ENCODE data around the gene TMEM123. TPM values are rescaled to one million over a fixed set of nuclear protein-coding genes. Genes with fewer than 3 reads are reported as not detected.

Gene TMEM123
- total RNA-seq, 1 experiment from 2014 or later = 263 TPM

DNA sequence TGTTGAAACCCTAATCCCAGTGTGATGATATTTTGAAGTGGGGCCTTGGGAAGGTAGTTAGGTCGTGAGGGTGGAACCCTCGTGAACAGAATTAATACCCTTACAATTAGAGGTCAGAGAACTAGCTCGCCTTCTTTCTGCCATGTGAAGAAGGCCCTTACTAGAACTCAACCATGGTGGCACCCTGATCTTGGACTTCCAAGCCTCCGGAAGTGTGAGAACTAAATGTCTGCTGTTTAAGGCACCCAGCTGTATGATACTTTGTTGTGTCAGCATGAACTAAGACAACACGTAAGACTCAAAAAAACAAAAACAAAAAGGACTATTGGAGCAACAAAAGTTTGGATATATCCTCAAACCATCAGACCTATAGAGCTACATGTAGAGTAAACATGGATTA, 52.0 kb downstream of the TMEM123 start:
- H3K27me3 ChIP-seq (replicated peaks) = no peaks in the 10 kb centered on the region
- DNase-seq (ENCODE audit: low read depth in 1 of 2, low spot score in 2 of 2) = no peak
- H3K36me3 ChIP-seq = peaks cover 44% of the 10 kb centered on the region
- no peak overlapping the region for H3K4me3 ChIP-seq
- H3K4me1 ChIP-seq (replicated peaks) = peaks cover 6% of the 10 kb centered on the region; the same call in 1 of the 2 replicates
- H3K27ac ChIP-seq = no peak overlapping the region
- no peaks in the 10 kb centered on the region for H3K9me3 ChIP-seq (replicated peaks)

DNA sequence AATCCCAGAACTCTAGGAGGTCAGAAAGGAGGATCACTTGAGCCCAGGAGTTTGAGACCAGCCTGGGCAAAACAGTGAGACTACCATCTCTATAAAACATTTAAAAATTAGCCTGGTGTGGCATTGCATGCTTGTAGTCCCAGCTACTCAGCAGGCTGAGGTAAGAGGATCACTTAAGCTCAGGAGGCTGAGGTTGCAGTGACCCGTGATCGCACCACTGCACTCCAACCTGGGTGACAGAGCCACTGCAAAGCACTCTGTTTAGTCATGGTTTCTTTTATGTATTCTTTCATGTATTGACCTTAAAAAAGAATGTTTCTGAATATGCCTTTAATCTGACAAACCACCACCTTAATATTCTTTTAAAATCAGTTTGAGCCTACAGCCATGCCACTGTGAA, 53.4 kb downstream of the TMEM123 start:
- Histone ChIP-seq H3K36me3 (peaks cover 50% of the 10 kb centered on the region), H3K27me3 (replicated peaks) (no peaks in the 10 kb centered on the region), H3K4me3 (no peak overlapping the region), H3K27ac (no peak overlapping the region), H3K4me1 (replicated peaks) (peaks cover 6% of the 10 kb centered on the region; the same call in 1 of the 2 replicates), H3K9me3 (replicated peaks) (no peaks in the 10 kb centered on the region)
- no peak for DNase-seq (ENCODE audit: low read depth in 1 of 2, low spot score in 2 of 2)

DNA sequence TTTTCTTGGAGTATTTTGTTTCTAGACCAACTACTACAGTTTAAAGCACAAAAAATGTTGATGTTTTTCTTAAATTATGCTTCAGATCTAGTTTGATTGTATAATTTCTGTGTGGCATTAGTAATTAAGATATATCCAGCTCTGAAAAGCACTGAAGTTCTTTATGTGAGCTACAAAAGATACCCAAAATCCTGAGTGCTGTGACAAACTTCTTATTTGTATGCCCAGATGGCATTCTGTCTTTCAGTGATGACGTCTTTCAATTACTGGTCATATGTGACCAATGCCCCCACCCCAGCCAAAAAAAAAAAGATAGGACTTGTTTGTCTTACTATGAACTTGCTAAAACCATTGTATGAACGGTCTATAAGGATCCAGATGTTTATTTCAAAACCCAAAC, 54.3 kb downstream of the TMEM123 start:
- no peak overlapping the region for H3K27ac ChIP-seq
- no peak overlapping the region for H3K4me3 ChIP-seq
- no peak for DNase-seq (ENCODE audit: low read depth in 1 of 2, low spot score in 2 of 2)
- no peaks in the 10 kb centered on the region for H3K27me3 ChIP-seq (replicated peaks)
- H3K36me3 ChIP-seq = peaks cover 55% of the 10 kb centered on the region
- no peaks in the 10 kb centered on the region for H3K9me3 ChIP-seq (replicated peaks)
- peaks cover 6% of the 10 kb centered on the region; the same call in 1 of the 2 replicates for H3K4me1 ChIP-seq (replicated peaks)

DNA sequence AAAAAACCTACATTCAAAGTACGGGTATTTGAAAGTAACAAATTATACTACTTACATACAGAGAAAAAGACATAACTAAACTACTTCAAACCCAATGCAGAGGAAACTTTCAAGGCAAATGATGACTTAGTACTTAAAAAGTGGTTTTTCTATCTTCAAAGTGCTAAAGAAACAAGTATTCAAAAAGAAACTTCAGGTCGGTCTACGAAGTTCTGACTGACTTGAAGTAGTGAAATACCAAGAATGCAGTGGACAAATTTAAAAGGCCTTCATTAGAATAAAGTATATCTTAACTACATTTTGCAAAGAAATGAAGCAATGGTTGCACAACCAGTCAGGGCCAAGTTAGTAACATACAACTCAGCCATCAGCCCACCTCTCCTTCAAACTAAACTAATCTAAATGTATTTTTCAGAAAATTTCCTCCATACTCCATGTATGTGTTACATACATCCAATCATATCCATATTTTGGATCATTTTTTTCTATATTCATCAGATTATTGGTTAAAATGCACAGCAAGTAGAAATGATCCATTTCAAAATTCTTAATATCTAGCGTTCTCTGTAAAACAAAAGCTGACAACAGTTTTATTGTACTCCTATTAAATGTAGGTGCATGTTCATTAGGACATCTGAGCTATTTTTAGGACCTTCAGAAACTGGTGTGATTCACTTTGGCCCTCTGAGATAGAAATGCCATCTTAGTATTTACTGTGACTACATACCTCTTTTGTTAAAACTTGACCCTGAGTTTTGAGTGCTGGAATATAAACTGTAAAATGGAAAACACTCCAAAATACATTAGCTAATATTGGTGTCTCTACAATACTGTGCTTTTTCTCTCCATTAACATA, 55.6 kb downstream of the TMEM123 start:
- Histone ChIP-seq H3K27me3 (replicated peaks) (no peaks in the 10 kb centered on the region), H3K27ac (no peak overlapping the region), H3K4me1 (replicated peaks) (peaks cover 6% of the 10 kb centered on the region; the same call in 1 of the 2 replicates), H3K4me3 (no peak overlapping the region), H3K36me3 (peaks cover 60% of the 10 kb centered on the region), H3K9me3 (replicated peaks) (no peaks in the 10 kb centered on the region)
- no peak for DNase-seq (ENCODE audit: low read depth in 1 of 2, low spot score in 2 of 2)

DNA sequence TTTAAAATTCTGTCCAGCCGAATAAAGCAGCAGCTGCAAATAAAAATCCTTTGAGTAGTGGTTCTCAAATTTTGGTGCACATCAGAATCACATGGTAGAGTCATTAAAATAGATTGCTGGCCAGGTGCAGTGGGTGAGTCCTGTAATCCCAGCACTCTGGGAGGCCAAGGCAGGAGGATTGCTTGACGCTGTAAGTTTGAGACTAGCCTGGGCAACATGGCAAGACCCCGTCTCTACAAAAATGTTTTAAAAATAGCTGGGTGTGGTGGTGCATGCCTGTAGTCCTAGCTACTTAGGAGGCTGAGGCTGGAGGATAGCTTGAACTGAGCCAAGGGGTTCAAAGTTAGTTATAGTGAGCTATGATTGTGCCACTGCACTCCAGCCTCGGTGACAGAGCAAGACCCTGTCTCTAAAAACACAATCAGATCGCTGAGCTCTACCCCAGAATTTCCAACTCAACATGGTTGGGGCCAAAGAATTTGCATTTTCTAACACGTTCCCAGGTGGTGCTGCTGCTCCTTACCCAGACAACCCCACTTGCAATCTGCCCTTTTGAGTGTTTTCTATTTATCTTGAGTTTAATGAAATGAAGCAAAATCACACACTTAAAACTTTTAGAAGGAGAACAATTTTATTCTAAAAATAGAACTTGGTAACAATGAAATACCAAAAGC, 56.7 kb downstream of the TMEM123 start:
- DNase-seq (ENCODE audit: low read depth in 1 of 2, low spot score in 2 of 2) = no peak
- Histone ChIP-seq H3K27me3 (replicated peaks) (no peaks in the 10 kb centered on the region), H3K27ac (no peak overlapping the region), H3K4me3 (no peak overlapping the region), H3K36me3 (peaks cover 64% of the 10 kb centered on the region), H3K9me3 (replicated peaks) (no peaks in the 10 kb centered on the region), H3K4me1 (replicated peaks) (peaks cover 6% of the 10 kb centered on the region)

DNA sequence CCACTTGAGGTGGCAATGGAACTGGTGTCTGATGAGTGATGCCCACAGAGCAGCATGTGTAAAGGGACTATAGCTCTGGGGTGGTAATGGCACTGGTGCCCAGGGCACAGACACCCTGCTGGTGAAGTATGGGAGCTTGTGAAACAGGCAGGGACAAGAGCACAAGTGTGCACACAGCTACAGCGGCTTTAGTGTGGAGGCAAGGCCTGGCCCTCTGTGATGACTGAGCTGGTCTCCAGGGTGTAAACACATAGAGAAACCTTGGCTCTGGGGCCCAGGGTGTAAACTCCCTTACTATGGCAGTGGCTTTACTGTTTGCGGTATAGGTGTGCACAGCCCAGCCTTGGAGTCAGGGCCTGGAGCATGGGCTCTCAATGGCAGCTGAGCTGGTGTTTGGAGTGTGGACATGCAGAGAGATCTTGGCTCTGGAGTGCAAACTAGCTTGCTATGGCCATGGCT, 59.3 kb downstream of the TMEM123 start:
- Histone ChIP-seq H3K9me3 (replicated peaks) (no peaks in the 10 kb centered on the region), H3K4me3 (no peak overlapping the region), H3K36me3 (peaks cover 53% of the 10 kb centered on the region), H3K27ac (no peak overlapping the region), H3K27me3 (replicated peaks) (no peaks in the 10 kb centered on the region), H3K4me1 (replicated peaks) (peaks cover 6% of the 10 kb centered on the region)
- DNase-seq (ENCODE audit: low read depth in 1 of 2, low spot score in 2 of 2) = no peak

DNA sequence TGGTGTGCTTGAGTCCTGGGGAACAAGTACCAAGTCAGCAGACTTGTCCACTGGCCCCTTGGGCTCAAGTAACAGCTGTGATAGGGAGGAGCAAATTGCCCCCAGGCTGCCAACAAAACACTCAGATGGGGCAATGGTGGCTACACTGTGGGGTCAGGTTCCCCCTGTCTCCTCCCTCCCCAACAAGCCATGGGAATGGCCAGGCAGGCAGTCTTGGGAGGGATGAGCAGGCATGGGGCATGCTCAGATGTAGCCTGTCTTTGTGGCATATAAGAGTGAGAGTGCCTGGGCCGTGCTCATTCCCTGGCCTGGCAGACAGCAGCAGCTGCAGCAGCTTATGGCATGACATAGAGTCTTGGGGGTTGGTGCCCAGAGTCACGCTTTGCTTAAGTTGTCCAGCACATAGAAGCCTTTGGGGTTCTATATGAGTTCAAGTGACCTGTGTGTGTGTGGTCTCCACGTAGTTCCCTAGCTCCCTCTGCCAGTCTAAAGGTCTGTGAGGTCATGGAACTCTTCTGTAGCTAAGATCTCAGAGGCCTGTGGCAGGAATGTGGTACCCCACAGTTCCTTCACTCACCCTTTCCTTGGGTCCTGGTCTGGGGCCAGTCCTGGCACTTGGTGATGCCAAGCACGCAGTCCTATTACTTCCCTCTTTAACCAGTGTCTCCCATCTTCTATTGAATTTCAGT, 60.9 kb downstream of the TMEM123 start:
- no peaks in the 10 kb centered on the region for H3K9me3 ChIP-seq (replicated peaks)
- DNase-seq (ENCODE audit: low read depth in 1 of 2, low spot score in 2 of 2) = no peak
- H3K27me3 ChIP-seq (replicated peaks) = no peaks in the 10 kb centered on the region
- peaks cover under 1% of the 10 kb centered on the region for H3K4me1 ChIP-seq (replicated peaks)
- H3K36me3 ChIP-seq = peaks cover 49% of the 10 kb centered on the region
- no peak overlapping the region for H3K27ac ChIP-seq
- H3K4me3 ChIP-seq = no peak overlapping the region

DNA sequence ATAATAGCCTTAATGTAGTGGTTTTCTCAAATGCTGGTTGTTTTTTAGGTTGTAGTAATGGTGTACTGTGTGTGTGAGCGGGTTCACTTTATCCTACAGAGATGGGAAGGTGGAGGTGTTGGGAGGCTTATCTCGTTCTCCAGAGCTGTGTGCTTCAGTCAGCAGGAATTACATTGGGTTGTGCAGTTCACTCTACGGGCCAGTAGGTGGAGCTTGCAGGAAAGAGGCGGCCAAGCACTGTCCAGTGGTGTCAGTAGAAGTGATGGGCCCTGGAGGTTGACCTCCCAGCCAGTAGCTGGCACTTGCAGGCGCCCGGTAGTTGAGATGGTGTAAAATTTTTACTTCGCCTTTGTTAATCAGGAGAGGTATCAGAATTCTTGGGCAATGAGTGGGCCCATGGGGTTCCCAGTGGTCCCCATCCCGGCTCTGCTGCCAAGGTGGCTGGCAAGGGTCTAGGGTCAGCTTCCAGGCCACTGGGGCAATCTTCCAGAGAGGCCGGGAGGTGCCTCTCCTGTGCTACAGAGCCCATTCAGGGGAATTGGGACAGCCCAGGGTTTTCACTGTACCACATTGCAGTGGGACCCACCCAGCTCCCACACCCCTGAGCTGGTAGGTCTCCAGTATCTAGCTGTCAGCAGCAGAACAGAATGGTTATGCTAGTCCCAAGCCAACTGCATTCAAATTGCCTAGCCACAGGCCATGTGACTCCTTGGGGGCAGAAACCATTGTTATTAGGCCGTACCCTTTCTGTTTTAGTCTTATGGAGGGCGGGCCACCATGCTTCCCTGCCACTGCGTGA, 61.7 kb downstream of the TMEM123 start:
- no peak overlapping the region for H3K4me3 ChIP-seq
- peak; percentile 34 to 57 for DNase-seq (ENCODE audit: low read depth in 1 of 2, low spot score in 2 of 2)
- no peaks in the 10 kb centered on the region for H3K9me3 ChIP-seq (replicated peaks)
- H3K4me1 ChIP-seq (replicated peaks) = no peaks in the 10 kb centered on the region; the same call in 1 of the 2 replicates
- H3K27ac ChIP-seq = no peak overlapping the region
- H3K36me3 ChIP-seq = peaks cover 47% of the 10 kb centered on the region
- H3K27me3 ChIP-seq (replicated peaks) = no peaks in the 10 kb centered on the region

DNA sequence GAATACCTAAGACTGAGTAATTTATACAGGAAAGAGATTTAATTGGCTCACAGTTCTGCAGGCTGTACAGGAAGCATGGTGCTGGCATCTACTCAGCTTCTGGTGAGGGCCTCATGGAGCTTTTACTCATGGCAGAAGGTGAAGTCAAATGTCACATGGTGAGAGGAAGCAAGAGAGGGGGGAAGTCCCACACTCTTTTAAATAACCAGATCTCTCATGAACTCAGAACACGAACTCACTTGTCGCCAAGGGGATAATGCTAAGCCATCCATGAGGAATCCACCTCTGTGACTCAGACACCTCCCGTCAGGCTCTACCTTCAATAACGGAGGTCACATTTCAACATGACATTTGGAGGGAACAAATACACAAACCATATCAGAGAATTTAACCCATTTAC, 63.3 kb downstream of the TMEM123 start:
- DNase-seq (ENCODE audit: low read depth in 1 of 2, low spot score in 2 of 2) = no peak
- Histone ChIP-seq H3K27ac (no peak overlapping the region), H3K27me3 (replicated peaks) (no peaks in the 10 kb centered on the region), H3K36me3 (peaks cover 39% of the 10 kb centered on the region), H3K4me3 (no peak overlapping the region), H3K4me1 (replicated peaks) (no peaks in the 10 kb centered on the region; the same call in 1 of the 2 replicates), H3K9me3 (replicated peaks) (no peaks in the 10 kb centered on the region)

DNA sequence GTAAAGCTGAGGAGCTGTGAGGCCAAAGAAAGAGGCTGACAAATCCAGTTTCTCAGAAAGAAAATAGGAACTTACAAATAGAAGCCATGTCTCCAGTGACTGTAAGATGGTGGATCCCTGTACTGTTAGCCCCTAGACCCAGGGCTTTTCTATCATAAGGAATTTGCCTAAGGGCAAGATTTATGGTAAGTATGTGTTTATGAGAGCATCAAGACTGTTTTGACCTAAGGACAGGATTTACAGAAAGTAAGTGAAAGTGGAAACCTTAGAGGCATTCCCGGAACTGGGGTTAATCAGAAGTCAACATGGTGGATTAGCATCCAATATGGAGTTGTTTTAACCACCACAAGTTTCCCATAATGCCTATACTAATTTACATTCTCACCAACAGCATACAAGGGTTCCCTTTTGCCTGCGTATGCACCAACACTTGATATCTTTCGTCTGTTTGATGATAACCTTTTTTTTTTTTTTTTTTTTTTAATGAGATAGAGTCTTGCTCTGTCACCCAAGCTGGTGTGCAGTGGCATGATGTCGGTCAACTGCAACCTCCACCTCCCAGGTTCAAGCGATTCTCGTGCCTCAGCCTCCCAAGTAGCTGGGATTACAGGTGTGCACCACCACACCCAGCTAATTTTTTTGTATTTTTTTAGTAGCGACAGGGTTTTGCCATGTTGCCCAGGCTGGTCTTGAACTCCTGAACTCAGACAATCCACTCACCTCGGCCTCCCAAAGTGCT, 65.4 kb downstream of the TMEM123 start:
- H3K4me1 ChIP-seq (replicated peaks) = no peaks in the 10 kb centered on the region; the same call in 1 of the 2 replicates
- peaks cover 30% of the 10 kb centered on the region for H3K36me3 ChIP-seq
- H3K9me3 ChIP-seq (replicated peaks) = no peaks in the 10 kb centered on the region
- H3K27me3 ChIP-seq (replicated peaks) = no peaks in the 10 kb centered on the region
- no peak for DNase-seq (ENCODE audit: low read depth in 1 of 2, low spot score in 2 of 2)
- no peak overlapping the region for H3K4me3 ChIP-seq
- no peak overlapping the region for H3K27ac ChIP-seq

DNA sequence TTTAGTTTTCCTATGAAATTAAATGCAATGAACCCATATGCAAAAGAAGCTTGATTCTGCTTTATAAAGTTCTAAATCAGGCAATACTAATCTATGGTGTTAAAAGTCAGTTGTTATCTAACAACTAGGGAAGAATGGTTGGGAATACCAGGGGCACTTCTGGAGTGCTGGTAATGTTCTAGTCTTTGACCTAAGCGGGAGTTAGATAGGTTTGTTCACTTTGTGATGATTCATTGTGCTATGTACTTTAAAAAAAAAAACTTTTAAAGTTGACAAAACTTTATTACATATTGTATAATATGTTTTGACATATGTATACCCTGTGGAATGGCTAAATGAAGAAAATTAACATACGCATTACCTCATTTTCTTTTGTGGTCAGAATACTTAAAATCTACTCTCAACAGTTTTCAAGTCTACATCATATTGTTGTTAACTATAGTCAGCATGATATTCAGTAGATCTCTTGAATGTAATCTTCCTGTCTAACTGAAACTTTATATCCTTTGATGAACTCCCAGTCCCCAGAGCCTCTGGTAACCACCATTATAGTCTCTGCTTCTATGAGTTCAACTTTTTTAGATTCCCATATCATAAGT, 66.3 kb downstream of the TMEM123 start:
- no peak overlapping the region for H3K27ac ChIP-seq
- no peak for DNase-seq (ENCODE audit: low read depth in 1 of 2, low spot score in 2 of 2)
- H3K9me3 ChIP-seq (replicated peaks) = no peaks in the 10 kb centered on the region
- H3K36me3 ChIP-seq = peaks cover 25% of the 10 kb centered on the region
- H3K27me3 ChIP-seq (replicated peaks) = no peaks in the 10 kb centered on the region
- H3K4me1 ChIP-seq (replicated peaks) = no peaks in the 10 kb centered on the region; the same call in 1 of the 2 replicates
- H3K4me3 ChIP-seq = no peak overlapping the region
